ENCODE results near the gene DPP6. TPM values are rescaled to one million over a fixed set of nuclear protein-coding genes. Genes with fewer than 3 reads are reported as not detected.

DPP6 gene
- total and polyA plus RNA-seq, 12 donors = 0.07 to 2.1 (median 0.16) TPM; not detected in 4

DNA sequence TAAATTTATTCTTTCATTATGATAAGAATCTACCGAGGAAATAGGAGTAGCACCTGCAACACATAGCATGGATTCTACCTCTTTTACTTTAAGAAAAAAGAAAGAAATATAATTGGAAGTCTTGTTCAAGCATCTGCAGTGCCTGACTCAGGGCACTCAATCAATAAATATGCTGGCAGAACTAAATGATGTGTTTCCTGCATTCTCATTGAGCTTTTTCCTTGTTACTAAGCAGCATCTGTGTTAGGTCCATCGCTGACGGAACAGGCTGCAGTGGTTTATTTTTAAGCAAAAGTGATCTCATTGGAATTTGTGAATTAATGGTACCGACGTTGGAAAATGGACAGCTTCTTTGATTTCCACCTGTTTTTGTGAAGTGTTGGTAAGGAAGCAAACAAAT, 417.5 kb downstream of the DPP6 start:
- Histone ChIP-seq H3K4me1 (no peaks in the 10 kb centered on the region), H3K36me3 (no peaks in the 10 kb centered on the region), H3K27me3 (no peaks in the 10 kb centered on the region), H3K9me3 (peaks cover 0 to 22% (median 7%) of the 10 kb centered on the region in 11 donors), H3K4me3 (no peak overlapping the region), H3K27ac (no peak overlapping the region)
- ATAC-seq = no peak
- TF ChIP-seq, protein P1, sequence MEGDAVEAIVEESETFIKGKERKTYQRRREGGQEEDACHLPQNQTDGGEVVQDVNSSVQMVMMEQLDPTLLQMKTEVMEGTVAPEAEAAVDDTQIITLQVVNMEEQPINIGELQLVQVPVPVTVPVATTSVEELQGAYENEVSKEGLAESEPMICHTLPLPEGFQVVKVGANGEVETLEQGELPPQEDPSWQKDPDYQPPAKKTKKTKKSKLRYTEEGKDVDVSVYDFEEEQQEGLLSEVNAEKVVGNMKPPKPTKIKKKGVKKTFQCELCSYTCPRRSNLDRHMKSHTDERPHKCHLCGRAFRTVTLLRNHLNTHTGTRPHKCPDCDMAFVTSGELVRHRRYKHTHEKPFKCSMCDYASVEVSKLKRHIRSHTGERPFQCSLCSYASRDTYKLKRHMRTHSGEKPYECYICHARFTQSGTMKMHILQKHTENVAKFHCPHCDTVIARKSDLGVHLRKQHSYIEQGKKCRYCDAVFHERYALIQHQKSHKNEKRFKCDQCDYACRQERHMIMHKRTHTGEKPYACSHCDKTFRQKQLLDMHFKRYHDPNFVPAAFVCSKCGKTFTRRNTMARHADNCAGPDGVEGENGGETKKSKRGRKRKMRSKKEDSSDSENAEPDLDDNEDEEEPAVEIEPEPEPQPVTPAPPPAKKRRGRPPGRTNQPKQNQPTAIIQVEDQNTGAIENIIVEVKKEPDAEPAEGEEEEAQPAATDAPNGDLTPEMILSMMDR (IDR thresholded peaks at IDR 0.05) = no peak
- WGBS, 2 donors = 77 to 85% methylated on average over 5 of the region's 5 CpGs
- intact Hi-C loops (cut with DNase I) = no loop called here
- DNase-seq = no peak

DNA sequence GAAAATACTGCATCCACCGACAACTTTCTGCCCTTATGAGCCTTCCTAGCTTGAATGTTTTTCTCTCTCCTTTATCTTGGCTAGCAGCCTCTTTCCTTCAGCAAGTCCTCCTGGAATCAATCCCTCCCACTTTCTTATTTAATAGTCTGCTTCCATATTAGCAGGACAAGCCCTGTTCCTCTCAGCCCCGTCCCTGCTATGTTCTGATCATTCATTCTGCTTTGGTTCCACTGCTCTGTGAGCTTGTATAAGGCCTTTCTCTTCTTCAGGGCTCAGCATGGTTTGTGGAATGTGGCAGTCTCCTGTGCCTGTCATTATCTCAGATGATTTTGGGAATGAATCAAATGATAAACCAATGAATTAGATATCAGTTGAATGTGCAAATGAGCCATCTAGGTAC, 420.1 kb downstream of the DPP6 start:
- no peak overlapping the region for H3K4me3 ChIP-seq
- H3K27me3 ChIP-seq = no peaks in the 10 kb centered on the region
- no peaks in the 10 kb centered on the region for H3K4me1 ChIP-seq
- DNase-seq (no peak), ATAC-seq (no peak)
- intact Hi-C loops (cut with DNase I) = no loop called here
- H3K9me3 ChIP-seq = no peaks in the 10 kb centered on the region
- H3K36me3 ChIP-seq = no peaks in the 10 kb centered on the region
- TF ChIP-seq, protein P1 (IDR thresholded peaks at IDR 0.05) = no peak
- H3K27ac ChIP-seq = no peak overlapping the region
- WGBS, 2 donors = 35 to 43% methylated on average over 2 of the region's 2 CpGs

DNA sequence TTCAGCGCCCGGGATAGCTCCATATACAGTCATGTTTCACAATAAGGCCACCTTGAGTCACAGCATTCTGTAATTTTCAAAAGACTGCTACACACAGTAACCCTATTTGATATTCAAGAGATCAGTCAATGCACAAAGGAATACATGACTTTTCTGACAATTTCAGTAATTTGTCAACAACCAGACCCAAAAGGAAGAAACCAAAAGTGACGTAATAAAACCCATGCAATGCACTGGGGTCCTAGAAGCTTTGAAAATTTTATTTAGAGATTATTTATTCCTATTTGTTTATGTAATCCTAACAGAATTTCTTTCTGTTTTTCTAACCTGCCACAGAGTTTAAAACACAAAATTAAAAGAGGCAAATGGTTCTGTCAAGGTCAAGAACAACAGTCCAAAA, 421.2 kb downstream of the DPP6 start:
- ATAC-seq (no peak), DNase-seq (no peak)
- H3K4me1 ChIP-seq = no peaks in the 10 kb centered on the region
- no peaks in the 10 kb centered on the region for H3K9me3 ChIP-seq
- 89 to 94% methylated on average over 3 of the region's 3 CpGs for WGBS, 2 donors
- H3K36me3 ChIP-seq = no peaks in the 10 kb centered on the region
- H3K4me3 ChIP-seq = no peak overlapping the region
- no peaks in the 10 kb centered on the region for H3K27me3 ChIP-seq
- H3K27ac ChIP-seq = no peak overlapping the region
- intact Hi-C loops (cut with DNase I) = no loop called here
- TF ChIP-seq, protein P1 (IDR thresholded peaks at IDR 0.05) = no peak

DNA sequence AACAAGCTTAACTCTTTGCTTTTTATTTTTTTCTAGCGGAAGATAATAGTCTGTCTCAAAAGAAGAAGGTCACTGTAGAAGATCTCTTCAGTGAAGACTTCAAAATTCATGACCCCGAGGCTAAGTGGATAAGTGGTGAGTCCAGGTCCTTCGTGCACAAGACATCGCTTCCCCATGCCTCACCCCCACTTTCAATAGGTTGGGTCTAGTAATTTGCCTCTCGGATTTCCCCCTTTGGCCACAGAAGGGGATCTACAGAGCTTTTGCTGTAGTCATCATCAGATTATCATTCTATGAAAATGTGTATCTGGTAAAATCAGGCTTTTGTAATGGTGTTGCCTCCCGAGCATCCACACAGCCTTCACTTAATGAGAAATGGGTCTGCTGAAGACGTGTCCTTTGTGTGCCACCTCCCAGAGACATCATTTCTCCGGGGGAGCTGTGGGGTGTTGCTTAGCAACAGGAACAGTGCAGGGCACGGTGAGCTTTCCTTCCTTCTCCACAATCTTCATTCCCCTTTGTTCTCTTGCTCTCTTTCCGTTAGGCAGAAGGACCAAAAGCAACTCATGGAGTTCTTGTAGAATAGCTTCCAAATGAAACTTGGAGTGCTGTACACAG, 422.8 kb downstream of the DPP6 start:
- H3K4me1 ChIP-seq = no peaks in the 10 kb centered on the region

More for the DNA sequence above, 422.8 kb downstream of the DPP6 start:
- intact Hi-C loops (cut with DNase I) = loop anchor here in 1 of 10 donors (5.0 kb wide), 1 partner anchor 1223 kb away; no protein-coding TSS in a partner anchor
- Histone ChIP-seq H3K4me3 (no peak overlapping the region), H3K27me3 (no peaks in the 10 kb centered on the region), H3K36me3 (no peaks in the 10 kb centered on the region), H3K9me3 (no peaks in the 10 kb centered on the region), H3K27ac (no peak overlapping the region)
- DNase-seq (no peak), ATAC-seq (no peak)
- WGBS, 2 donors = 54 to 58% methylated on average over 10 of the region's 10 CpGs
- TF ChIP-seq, protein P1 (IDR thresholded peaks at IDR 0.05) = no peak
